GM12878 (cell line): Measurements from ENCODE around the gene RERE.

Experiments
- BHLHE40 ChIP-seq, 2 experiments: fragments of 450-650 bp in 1 of 2; IDR thresholded peaks; 2 replicates each; pipeline ENCODE4 v1.6.1; 2011 to 2017; ENCODE audit warnings: low read depth in 2 of 2, borderline replicate concordance in 1 of 2, improper control_type of control experiment in 1 of 2, low read length in 1 of 2, mild to moderate bottlenecking in 1 of 2
- EZH2 ChIP-seq: IDR thresholded peaks from 2 replicates; pipeline ENCODE4 v1.6.1; 2012; ENCODE audit warnings: low read depth, mild to moderate bottlenecking, control low read depth, inconsistent platforms, low read length, borderline replicate concordance; ENCODE audit not compliant: control insufficient read depth
- NFYB ChIP-seq: IDR thresholded peaks from 2 replicates; pipeline ENCODE4 v1.6.1; 2011; ENCODE audit warnings: low read depth, mild to moderate bottlenecking, low read length, improper control_type of control experiment, moderate library complexity; ENCODE audit not compliant: insufficient read depth
- RAD21 ChIP-seq: IDR thresholded peaks from 2 replicates; pipeline ENCODE4 v1.6.1; 2011; ENCODE audit warnings: mild to moderate bottlenecking, low read depth, low read length, moderate library complexity; ENCODE audit not compliant: insufficient read depth
- SUZ12 ChIP-seq: fragments of 200-600 bp; sonication (generic); IDR thresholded peaks from one replicate; pipeline ENCODE4 v1.6.1; 2018; ENCODE audit warnings: antibody characterized with exemption, mild to moderate bottlenecking; ENCODE audit not compliant: unreplicated experiment
- ZSCAN29 ChIP-seq: fragments of 450-650 bp; IDR thresholded peaks from 2 replicates; pipeline ENCODE4 v1.6.1; 2017; ENCODE audit warnings: mild to moderate bottlenecking, moderate library complexity
- TF ChIP-seq, protein P1 (sequence below), 3 experiments: IDR thresholded peaks in 2 of 3; conservative IDR thresholded peaks in 1 of 3; 2 replicates each; pipeline ENCODE4 v1.5.1; 2011; ENCODE audit warnings: low read depth in 3 of 3, low read length in 3 of 3, mild to moderate bottlenecking in 3 of 3, control low read depth in 2 of 3, moderate library complexity in 2 of 3, inconsistent platforms in 1 of 3, mixed read lengths in 1 of 3; ENCODE audit not compliant: control insufficient read depth in 2 of 3, insufficient read depth in 1 of 3; ENCODE audit errors: extremely low read depth in 1 of 3
- TF ChIP-seq, protein P2 (sequence below): IDR thresholded peaks from 2 replicates; pipeline ENCODE4 v1.6.1; 2011; ENCODE audit warnings: mild to moderate bottlenecking, low read depth, low read length, moderate library complexity; ENCODE audit not compliant: insufficient replicate concordance
- TF ChIP-seq, protein P3 (sequence below): fragments of 150-350 bp; IDR thresholded peaks from 2 replicates; pipeline ENCODE4 v1.6.1; 2016; ENCODE audit warnings: low read depth, low read length
- TF ChIP-seq, protein P4 (sequence below): IDR thresholded peaks from 2 replicates; pipeline ENCODE4 v1.6.1; 2011; ENCODE audit warnings: low read depth, low read length, improper control_type of control experiment, borderline replicate concordance
- TF ChIP-seq, protein P5 (sequence below): IDR thresholded peaks from 2 replicates; pipeline ENCODE4 v1.6.1; 2012; ENCODE audit warnings: mild to moderate bottlenecking, low read depth, low read length
- TF ChIP-seq, protein P6 (sequence below): fragments of 450-650 bp; IDR thresholded peaks from 2 replicates; pipeline ENCODE4 v1.6.1; 2017; ENCODE audit warnings: low read depth, mild to moderate bottlenecking, moderate library complexity

DNA sequence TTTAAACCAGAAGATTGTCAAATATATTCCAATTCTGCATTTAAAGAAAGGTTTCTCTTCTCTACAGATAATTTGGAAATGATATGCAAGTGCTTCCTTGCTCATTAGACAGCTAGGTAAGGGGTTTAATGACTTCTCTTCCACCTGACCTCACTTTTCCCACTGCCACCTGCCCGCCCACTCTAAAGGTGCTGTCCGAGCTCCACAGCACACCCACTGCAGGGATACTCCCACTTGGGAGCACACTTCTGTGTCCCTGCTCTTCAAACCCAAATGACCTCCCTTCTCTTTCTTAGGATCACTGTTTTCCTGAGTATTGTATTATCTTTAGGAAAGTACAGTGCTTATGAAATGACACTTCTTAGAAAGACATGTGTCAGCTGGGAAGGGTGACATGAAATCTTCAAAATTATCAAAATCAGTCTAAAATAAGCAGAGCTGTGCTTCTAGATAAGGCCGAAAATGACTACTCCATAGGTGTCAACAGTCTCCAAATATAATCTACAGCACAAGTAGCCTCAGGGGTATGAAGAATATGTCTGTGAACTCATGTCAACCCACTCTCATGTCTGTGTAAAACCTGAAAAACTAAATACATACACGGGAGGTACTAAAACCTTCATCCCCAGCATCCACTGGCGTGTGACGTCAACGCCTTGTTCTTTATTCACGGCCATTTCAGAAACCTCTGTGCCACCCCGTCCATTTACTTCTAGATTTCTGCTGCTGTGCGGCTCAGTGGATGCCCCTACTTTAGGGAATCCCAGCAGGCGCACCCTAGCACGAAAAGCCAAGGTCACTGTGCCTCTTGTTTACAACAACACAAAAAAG lies 428.5 kb downstream of the RERE start:
- TF ChIP-seq ZSCAN29, result no peak
- TF ChIP-seq, protein P1, sequence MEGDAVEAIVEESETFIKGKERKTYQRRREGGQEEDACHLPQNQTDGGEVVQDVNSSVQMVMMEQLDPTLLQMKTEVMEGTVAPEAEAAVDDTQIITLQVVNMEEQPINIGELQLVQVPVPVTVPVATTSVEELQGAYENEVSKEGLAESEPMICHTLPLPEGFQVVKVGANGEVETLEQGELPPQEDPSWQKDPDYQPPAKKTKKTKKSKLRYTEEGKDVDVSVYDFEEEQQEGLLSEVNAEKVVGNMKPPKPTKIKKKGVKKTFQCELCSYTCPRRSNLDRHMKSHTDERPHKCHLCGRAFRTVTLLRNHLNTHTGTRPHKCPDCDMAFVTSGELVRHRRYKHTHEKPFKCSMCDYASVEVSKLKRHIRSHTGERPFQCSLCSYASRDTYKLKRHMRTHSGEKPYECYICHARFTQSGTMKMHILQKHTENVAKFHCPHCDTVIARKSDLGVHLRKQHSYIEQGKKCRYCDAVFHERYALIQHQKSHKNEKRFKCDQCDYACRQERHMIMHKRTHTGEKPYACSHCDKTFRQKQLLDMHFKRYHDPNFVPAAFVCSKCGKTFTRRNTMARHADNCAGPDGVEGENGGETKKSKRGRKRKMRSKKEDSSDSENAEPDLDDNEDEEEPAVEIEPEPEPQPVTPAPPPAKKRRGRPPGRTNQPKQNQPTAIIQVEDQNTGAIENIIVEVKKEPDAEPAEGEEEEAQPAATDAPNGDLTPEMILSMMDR (IDR thresholded peaks at IDR 0.05 in 2 of 3, conservative IDR thresholded peaks at IDR 0.05 in 1 of 3; ENCODE audit: control insufficient read depth in 2 of 3, extremely low read depth in 1 of 3, insufficient read depth in 1 of 3, low read depth in 3 of 3, low read length in 3 of 3), result no peak
- TF ChIP-seq EZH2, result no peak
- TF ChIP-seq, protein P2, sequence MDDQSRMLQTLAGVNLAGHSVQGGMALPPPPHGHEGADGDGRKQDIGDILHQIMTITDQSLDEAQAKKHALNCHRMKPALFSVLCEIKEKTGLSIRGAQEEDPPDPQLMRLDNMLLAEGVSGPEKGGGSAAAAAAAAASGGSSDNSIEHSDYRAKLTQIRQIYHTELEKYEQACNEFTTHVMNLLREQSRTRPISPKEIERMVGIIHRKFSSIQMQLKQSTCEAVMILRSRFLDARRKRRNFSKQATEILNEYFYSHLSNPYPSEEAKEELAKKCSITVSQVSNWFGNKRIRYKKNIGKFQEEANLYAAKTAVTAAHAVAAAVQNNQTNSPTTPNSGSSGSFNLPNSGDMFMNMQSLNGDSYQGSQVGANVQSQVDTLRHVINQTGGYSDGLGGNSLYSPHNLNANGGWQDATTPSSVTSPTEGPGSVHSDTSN, result no peak
- TF ChIP-seq RAD21, result no peak
- no peak for TF ChIP-seq SUZ12
- TF ChIP-seq, protein P3, sequence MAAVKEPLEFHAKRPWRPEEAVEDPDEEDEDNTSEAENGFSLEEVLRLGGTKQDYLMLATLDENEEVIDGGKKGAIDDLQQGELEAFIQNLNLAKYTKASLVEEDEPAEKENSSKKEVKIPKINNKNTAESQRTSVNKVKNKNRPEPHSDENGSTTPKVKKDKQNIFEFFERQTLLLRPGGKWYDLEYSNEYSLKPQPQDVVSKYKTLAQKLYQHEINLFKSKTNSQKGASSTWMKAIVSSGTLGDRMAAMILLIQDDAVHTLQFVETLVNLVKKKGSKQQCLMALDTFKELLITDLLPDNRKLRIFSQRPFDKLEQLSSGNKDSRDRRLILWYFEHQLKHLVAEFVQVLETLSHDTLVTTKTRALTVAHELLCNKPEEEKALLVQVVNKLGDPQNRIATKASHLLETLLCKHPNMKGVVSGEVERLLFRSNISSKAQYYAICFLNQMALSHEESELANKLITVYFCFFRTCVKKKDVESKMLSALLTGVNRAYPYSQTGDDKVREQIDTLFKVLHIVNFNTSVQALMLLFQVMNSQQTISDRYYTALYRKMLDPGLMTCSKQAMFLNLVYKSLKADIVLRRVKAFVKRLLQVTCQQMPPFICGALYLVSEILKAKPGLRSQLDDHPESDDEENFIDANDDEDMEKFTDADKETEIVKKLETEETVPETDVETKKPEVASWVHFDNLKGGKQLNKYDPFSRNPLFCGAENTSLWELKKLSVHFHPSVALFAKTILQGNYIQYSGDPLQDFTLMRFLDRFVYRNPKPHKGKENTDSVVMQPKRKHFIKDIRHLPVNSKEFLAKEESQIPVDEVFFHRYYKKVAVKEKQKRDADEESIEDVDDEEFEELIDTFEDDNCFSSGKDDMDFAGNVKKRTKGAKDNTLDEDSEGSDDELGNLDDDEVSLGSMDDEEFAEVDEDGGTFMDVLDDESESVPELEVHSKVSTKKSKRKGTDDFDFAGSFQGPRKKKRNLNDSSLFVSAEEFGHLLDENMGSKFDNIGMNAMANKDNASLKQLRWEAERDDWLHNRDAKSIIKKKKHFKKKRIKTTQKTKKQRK, result no peak
- no peak for TF ChIP-seq NFYB
- TF ChIP-seq, protein P4, sequence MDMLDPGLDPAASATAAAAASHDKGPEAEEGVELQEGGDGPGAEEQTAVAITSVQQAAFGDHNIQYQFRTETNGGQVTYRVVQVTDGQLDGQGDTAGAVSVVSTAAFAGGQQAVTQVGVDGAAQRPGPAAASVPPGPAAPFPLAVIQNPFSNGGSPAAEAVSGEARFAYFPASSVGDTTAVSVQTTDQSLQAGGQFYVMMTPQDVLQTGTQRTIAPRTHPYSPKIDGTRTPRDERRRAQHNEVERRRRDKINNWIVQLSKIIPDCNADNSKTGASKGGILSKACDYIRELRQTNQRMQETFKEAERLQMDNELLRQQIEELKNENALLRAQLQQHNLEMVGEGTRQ, result no peak
- TF ChIP-seq, protein P5, sequence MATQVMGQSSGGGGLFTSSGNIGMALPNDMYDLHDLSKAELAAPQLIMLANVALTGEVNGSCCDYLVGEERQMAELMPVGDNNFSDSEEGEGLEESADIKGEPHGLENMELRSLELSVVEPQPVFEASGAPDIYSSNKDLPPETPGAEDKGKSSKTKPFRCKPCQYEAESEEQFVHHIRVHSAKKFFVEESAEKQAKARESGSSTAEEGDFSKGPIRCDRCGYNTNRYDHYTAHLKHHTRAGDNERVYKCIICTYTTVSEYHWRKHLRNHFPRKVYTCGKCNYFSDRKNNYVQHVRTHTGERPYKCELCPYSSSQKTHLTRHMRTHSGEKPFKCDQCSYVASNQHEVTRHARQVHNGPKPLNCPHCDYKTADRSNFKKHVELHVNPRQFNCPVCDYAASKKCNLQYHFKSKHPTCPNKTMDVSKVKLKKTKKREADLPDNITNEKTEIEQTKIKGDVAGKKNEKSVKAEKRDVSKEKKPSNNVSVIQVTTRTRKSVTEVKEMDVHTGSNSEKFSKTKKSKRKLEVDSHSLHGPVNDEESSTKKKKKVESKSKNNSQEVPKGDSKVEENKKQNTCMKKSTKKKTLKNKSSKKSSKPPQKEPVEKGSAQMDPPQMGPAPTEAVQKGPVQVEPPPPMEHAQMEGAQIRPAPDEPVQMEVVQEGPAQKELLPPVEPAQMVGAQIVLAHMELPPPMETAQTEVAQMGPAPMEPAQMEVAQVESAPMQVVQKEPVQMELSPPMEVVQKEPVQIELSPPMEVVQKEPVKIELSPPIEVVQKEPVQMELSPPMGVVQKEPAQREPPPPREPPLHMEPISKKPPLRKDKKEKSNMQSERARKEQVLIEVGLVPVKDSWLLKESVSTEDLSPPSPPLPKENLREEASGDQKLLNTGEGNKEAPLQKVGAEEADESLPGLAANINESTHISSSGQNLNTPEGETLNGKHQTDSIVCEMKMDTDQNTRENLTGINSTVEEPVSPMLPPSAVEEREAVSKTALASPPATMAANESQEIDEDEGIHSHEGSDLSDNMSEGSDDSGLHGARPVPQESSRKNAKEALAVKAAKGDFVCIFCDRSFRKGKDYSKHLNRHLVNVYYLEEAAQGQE, result no peak
- TF ChIP-seq, protein P6, sequence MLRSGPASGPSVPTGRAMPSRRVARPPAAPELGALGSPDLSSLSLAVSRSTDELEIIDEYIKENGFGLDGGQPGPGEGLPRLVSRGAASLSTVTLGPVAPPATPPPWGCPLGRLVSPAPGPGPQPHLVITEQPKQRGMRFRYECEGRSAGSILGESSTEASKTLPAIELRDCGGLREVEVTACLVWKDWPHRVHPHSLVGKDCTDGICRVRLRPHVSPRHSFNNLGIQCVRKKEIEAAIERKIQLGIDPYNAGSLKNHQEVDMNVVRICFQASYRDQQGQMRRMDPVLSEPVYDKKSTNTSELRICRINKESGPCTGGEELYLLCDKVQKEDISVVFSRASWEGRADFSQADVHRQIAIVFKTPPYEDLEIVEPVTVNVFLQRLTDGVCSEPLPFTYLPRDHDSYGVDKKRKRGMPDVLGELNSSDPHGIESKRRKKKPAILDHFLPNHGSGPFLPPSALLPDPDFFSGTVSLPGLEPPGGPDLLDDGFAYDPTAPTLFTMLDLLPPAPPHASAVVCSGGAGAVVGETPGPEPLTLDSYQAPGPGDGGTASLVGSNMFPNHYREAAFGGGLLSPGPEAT, result no peak
- TF ChIP-seq BHLHE40 (IDR thresholded peaks at IDR 0.05; ENCODE audit: borderline replicate concordance in 1 of 2, low read depth in 2 of 2, low read length in 1 of 2), result no peak
